Left lobe of liver (tissue), 2 donors: Measurements from ENCODE around the gene WWOX. TPM values are rescaled to one million over a fixed set of nuclear protein-coding genes. Genes with fewer than 3 reads are reported as not detected.

Experiments
- ATAC-seq: fragments of 200-7000 bp; cut with Tn5 transposase; one replicate; pipeline ENCODE4 v1.9.1; 2020; ENCODE audit warnings: mild to moderate bottlenecking, moderate library complexity
- DNase-seq: peaks from one replicate; pipeline ENCODE4 v3.0.0-alpha.2; 2020; ENCODE audit warnings: low spot score
- total RNA-seq: library from RNA; stranded (reverse); gene quantifications from one replicate; pipeline ENCODE4 v1.2.1, GENCODE V29; 2021
- donor health status: DM: no; HTN: no; CAD: no; lungs with moderate emphysema.
- donor health status: DM: no; HTN: yes; CAD: no.

WWOX gene
- total RNA-seq, 1 donor from 2014 or later: 15.1 TPM

- DNase-seq (no peak), ATAC-seq (no peak)
Measured at GRCh38 chr16:78102865-78103264, 3.4 kb downstream of the WWOX start.

- no peak for DNase-seq
- no peak for ATAC-seq
Measured at GRCh38 chr16:78105517-78105916, 6.1 kb downstream of the WWOX start.

DNA sequence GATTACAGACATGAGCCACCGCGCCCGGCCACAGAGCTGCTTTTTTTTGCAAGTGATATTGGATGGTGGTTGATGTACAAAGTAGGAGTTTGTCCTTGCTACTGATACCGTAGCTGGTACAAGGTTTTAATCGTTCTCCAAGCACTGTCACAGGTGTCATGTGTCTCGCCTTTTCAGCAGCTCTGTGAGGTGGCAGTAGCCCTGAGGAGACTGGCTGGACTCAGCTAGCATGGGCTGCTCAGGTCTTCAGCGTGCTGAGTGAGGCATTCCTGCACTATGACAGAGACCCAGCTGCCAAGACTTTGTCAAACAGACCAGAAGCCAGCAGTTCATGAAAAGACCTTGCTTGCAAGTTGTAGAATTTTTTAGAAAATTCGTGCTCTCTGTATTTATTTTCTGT, 7.2 kb downstream of the WWOX start:
- DNase-seq: no peak

DNA sequence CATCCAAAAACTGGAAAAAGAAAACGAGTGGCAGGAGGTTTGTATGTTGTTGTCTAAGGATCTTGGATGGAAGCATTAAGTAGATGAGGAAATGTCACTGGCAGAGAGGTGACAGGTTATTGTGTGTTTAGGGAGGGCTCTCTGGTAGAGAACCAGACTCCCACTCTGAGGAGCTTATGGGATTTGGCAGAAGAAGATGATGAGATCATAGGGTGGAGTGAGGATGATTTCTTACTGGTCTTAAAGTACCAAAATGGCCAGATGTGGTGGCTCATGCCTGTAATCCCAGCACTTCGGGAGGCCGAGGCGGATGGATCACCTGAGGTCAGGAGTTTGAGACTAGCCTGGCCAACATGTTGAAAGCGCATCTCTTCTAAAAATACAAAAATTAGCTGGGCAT, 9.0 kb downstream of the WWOX start:
- DNase-seq: no peak
- no peak for ATAC-seq

More for the DNA sequence above, 7.2 kb downstream of the WWOX start:
- no peak for ATAC-seq

- ATAC-seq (no peak), DNase-seq (no peak)
Measured at GRCh38 chr16:78113258-78113657, 13.8 kb downstream of the WWOX start.

- no peak for ATAC-seq
- no peak for DNase-seq
Measured at GRCh38 chr16:78115659-78116058, 16.2 kb downstream of the WWOX start.

DNA sequence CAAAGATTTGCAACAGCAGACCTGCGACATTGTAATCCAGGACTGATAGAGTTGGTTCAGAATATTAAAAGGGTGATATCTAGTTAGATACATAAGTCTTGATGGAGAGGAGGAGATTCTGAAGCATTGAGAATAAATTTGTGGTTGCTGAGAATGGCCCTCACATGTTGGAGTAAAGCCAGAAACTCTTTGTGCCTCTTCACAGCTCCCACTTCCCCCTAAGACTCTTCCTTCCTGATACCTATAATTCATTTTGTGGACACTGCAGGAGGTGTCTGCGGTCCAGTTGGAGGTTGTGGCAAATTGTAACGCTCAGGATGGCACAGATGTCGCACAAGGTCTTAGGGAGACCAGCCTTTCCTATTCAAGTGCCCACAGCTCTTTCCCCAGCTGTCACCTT, 17.5 kb downstream of the WWOX start:
- ATAC-seq (no peak), DNase-seq (no peak)

- ATAC-seq (peak; percentile 14), DNase-seq (no peak)
Measured at GRCh38 chr16:78117391-78117790, 17.9 kb downstream of the WWOX start.

- DNase-seq: no peak
- ATAC-seq: peak; percentile 78
Measured at GRCh38 chr16:78118469-78119025, 19.1 kb downstream of the WWOX start.

DNA sequence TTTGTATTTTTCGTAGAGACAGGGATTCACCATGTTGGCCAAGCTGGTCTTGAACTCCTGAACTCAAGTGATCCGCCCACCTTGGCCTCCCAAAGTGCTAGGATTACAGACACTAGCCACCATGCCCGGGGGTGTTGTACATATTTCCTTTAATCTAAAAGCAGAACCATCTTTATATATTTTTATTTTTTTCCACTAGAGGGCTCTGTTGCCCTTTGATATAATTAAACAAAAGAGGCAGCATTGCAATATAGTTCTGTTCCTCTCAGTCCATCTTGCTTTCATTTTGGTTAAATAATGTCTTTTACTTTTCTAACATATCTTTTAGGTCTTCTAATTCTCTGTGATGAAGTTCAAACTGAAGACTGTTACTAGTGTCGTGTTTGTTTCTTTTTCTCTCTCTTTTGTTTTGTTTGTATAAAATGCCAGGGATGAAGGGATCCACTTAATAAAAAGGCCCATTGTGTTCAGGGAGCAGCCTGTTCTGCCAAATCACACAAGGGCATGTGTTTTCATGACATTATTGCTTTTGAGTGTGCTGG, 23.4 kb downstream of the WWOX start:
- no peak for DNase-seq
- peak; percentile 90 for ATAC-seq

DNA sequence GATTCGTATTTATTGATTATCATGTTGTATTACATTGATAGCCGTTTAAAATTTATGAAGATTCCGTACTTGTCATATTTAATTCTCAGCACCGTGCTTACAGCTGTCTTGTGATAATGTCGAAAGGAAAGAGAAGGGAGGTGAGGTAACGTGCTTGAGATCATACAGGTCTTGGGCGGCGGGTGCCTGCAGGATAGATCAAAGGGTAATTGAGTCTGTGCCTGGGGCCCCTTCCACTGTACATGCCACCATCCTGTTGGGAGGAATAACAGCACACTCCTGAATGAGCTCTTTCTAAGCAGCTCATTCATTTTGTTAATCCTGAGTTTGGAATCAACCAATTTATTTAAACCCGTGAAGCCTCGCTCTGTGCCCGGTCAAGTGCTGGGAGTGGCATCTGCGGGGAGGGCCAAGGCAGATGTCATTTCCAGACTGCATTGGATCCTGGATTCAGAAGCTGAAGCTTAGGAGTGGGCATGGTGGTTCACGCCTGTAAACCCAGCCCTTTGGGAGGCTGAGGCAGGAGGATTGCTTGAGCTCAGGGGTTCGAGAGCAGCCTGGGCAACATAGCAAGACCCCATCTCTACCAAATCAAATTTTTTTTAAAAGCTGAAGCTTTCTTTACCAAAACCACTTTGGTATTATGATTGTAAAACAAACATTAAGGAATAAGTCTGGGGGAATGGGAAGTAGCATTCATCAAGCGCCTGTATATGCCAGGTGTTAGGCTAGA, 25.8 kb downstream of the WWOX start:
- DNase-seq (no peak), ATAC-seq (no peak)

DNA sequence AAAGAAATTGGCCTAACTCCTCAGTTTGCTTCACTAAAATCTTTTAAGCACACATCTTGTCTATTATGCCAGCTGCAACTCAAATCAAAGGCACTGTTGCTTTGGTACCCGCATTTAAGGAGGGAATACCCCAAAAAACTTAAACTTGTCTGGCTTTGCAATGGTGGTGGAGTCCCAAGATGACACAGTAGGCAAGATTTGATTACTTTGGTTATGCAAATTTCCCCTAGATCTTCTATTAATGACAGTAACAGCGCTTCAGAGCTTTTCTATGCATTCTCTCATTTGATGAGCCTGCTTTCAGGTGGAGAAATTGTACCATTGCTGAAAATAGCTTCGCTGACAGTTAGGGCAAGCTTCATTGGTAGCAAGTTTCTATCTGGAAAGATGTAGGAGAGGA, 27.2 kb downstream of the WWOX start:
- DNase-seq (no peak), ATAC-seq (no peak)

DNA sequence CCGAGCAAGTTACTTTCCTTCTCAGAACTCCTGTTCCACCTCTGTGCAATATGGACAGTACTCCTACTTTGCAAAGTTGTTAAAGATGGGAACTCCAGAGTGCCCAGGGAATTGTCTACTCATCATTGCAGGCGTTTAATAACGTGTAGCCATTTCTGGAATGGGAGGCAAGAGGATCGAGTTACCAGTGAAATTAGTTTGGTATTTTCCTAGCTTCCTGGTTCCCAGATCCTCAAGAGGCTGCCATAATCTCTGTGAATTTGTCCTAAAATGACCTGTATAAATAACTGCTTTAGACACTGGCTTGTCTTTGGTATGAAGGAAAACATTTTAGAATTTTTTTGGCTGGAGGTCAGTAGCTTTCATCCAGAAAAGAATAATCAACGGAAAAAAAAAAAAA, 27.7 kb downstream of the WWOX start:
- ATAC-seq: no peak
- DNase-seq: no peak

GRCh38 chr16:78128913-78129312, 29.5 kb downstream of the WWOX start:
- DNase-seq (no peak), ATAC-seq (no peak)

DNA sequence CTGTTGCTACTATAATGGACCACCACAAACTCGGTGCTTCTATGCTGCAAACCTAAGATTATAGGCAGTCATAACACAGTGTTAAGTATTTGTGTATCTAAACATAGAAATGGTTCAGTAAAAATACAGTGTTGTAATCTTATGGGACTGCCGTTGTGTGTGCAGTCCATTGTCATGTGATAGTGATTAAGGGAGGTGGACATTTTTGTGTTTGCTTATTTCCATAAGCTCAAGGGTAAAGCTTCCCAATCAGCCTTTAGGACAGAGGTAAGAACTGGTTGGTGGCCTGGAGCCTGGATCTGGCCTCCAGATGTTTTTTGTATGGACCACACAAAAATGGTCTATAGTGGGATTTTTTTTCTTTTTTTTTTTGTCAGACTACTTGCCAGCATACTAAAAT, 29.9 kb downstream of the WWOX start:
- ATAC-seq (no peak), DNase-seq (no peak)

DNA sequence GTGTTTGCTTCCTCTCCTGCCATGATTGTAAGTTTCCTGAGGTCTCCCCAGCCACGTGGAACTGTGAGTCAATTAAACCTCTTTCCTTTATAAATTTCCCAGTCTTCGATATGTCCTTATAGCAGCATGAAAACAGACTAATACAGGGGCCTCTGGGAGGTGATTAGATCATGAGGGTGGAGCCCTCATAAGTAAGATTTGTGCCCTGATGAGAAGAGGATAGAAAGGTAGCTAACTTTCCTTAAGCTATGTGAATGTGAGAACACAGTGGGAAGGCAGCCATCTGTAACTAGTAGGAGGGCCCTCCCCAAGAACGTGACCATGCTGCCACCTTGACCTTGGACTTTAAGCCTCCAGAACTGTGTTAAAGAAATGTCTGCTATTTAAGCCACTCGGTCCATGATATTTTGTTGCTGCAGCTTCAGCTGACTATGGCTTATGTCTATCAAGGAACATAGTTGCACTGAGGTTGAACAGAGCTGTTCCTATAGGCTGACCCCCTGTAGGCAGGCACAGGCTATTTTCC, 30.7 kb downstream of the WWOX start:
- no peak for ATAC-seq
- no peak for DNase-seq

DNA sequence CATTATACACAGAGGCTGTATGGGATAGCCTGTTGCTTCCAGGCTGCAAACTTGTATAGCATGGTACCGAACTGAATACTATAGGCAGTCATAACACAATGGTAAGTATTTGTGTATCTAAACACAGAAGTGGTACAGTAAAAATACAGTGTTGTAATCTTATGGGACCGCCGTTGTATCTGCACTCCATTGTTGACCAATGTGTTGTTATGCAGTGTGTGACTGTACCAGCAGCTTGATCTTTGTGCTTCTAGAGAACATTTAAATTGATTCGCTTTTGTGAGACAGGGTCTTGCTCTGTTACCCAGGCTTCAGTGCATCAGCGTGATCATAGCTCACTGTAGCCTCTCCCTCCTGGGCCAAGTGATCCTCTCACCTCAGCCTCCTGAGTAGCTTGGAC, 31.5 kb downstream of the WWOX start:
- DNase-seq (no peak), ATAC-seq (no peak)

GRCh38 chr16:78133919-78134318, 34.5 kb downstream of the WWOX start:
- DNase-seq: no peak
- ATAC-seq: peak; percentile 95

GRCh38 chr16:78134944-78135619, 35.6 kb downstream of the WWOX start:
- no peak for DNase-seq
- peak; percentile 30 for ATAC-seq

- no peak for DNase-seq
- ATAC-seq: no peak
Measured at GRCh38 chr16:78137179-78137578, 37.7 kb downstream of the WWOX start.

GRCh38 chr16:78137782-78138616, 38.5 kb downstream of the WWOX start:
- DNase-seq (no peak), ATAC-seq (no peak)
